Neural cell (in vitro differentiated cells): ENCODE data around the gene RANBP3.

ENCODE experiments used
- CTCF ChIP-seq: fragments of 450-650 bp; IDR thresholded peaks from 2 replicates; pipeline ENCODE4 v1.5.1; 2014; ENCODE audit warnings: antibody characterized with exemption, mild to moderate bottlenecking, moderate library complexity; ENCODE audit not compliant: poor library complexity, severe bottlenecking
- EZH2 ChIP-seq: fragments of 200-600, 300-800 bp; shearing (Covaris generic), sonication (generic); IDR thresholded peaks from 2 replicates; pipeline ENCODE4 v1.6.1; 2014; ENCODE audit warnings: antibody characterized with exemption, low read length, borderline replicate concordance, mild to moderate bottlenecking; ENCODE audit not compliant: insufficient read depth, poor library complexity, severe bottlenecking
- TF ChIP-seq, protein P1 (sequence below): IDR thresholded peaks from 2 replicates; pipeline ENCODE4 v1.6.1; 2012; ENCODE audit warnings: borderline replicate concordance

GRCh38 chr19:5973867-5974635 lies 3.9 kb downstream of the RANBP3 start:
- TF ChIP-seq CTCF (no peak), EZH2 (no peak)
- TF ChIP-seq, protein P1, sequence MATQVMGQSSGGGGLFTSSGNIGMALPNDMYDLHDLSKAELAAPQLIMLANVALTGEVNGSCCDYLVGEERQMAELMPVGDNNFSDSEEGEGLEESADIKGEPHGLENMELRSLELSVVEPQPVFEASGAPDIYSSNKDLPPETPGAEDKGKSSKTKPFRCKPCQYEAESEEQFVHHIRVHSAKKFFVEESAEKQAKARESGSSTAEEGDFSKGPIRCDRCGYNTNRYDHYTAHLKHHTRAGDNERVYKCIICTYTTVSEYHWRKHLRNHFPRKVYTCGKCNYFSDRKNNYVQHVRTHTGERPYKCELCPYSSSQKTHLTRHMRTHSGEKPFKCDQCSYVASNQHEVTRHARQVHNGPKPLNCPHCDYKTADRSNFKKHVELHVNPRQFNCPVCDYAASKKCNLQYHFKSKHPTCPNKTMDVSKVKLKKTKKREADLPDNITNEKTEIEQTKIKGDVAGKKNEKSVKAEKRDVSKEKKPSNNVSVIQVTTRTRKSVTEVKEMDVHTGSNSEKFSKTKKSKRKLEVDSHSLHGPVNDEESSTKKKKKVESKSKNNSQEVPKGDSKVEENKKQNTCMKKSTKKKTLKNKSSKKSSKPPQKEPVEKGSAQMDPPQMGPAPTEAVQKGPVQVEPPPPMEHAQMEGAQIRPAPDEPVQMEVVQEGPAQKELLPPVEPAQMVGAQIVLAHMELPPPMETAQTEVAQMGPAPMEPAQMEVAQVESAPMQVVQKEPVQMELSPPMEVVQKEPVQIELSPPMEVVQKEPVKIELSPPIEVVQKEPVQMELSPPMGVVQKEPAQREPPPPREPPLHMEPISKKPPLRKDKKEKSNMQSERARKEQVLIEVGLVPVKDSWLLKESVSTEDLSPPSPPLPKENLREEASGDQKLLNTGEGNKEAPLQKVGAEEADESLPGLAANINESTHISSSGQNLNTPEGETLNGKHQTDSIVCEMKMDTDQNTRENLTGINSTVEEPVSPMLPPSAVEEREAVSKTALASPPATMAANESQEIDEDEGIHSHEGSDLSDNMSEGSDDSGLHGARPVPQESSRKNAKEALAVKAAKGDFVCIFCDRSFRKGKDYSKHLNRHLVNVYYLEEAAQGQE: no peak
